Mesangial cell (primary cell): ENCODE results near the gene GPC4. TPM values are rescaled to one million over a fixed set of nuclear protein-coding genes. Genes with fewer than 3 reads are reported as not detected.

Source experiments
- total RNA-seq: library from RNA; depleted of rRNA; stranded (reverse); fragments of >200 nt; gene quantifications from 2 replicates; pipeline ENCODE4 v1.2.3, GENCODE V29; 2015

The GPC4 gene
- 8.5 and 15.5 TPM in 2 replicates for total RNA-seq

DNA sequence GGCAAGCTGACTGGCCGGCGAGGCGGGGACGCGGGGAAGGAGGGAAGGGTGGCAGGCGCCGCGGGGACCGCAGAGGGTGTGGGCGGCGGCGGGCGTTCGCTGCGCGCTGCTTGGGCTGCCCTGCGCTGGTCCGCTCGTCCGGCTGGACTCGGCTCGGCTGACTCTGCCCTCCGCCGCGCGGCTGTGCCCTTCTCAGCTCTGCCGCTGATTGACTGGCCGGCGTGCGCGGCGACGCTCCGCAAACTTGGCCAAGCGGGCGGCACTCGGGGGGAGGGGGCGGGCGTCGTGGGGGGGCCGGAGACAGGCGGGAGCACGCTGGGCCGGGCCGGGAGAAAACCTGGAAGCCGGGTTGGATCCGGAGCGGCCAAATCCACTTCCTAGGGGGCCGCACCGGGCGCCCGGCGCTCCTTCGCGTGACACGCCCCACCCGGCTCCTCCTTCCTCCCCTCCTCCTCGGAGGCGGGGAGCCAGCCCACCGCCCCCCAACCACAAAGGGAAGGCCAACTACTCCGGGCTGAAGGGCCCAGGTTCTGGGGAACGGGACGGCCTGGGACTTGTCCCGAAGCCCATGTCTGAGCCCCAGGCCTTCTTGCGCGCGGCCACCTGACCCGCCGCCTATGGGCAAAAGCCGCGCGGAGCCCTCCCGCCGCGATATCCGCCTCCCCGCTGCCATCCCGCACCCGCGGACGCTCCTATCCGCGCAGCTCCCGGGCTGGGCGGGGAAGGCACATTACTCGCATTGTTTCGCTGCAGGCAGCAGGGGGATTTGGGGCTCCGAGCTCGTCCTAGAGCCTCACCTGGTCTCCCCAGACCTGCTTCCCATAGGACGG is at the start of gene GPC4:
GPC4 (minus strand) TSS at position 214 of the 830 bp plus-strand sequence. CDS start 524 bp downstream, outside the sequence.

Other genes with a start within 250 kb of the GPC4 start
- gene TFDP3, start 197.1 kb downstream of the GPC4 start, total RNA-seq, result not detected in 2 replicates